Measurements from ENCODE around the gene PLEKHN1.
A peak's percentile ranks its signal among the peaks of the same experiment; 100 is the strongest.
"Not testable (repeated sequence)": the region's sequence is repeated elsewhere in the genome, so short reads cannot be mapped to it uniquely, and the experiment has no call there.

Gene PLEKHN1

GRCh38 chr1:1013922-1014648, 47.8 kb downstream of the PLEKHN1 start:
- intact Hi-C loops (cut with micrococcal nuclease), result no loop called here
- no peaks in the 10 kb centered on the region for H3K9me3 Mint-ChIP-seq
- H3K27ac Mint-ChIP-seq, result peak overlapping the region; percentile 87
- peak overlapping the region; percentile 78 for H3K4me3 Mint-ChIP-seq
- H3K36me3 Mint-ChIP-seq (ENCODE audit: low read depth), result peaks cover 8% of the 10 kb centered on the region
- peaks cover 20% of the 10 kb centered on the region for H3K4me1 Mint-ChIP-seq (ENCODE audit: low read depth)
- peaks cover 14% of the 10 kb centered on the region for H3K27me3 Mint-ChIP-seq

- no peaks in the 10 kb centered on the region for H3K9me3 Mint-ChIP-seq
- intact Hi-C loops (cut with micrococcal nuclease), result no loop called here
- peaks cover 8% of the 10 kb centered on the region for H3K36me3 Mint-ChIP-seq (ENCODE audit: low read depth)
- peaks cover 11% of the 10 kb centered on the region for H3K27me3 Mint-ChIP-seq
- H3K27ac Mint-ChIP-seq, result no peak overlapping the region
- no peak overlapping the region for H3K4me3 Mint-ChIP-seq
- H3K4me1 Mint-ChIP-seq (ENCODE audit: low read depth), result peaks cover 17% of the 10 kb centered on the region
Measured at GRCh38 chr1:1014799-1015681, 48.8 kb downstream of the PLEKHN1 start.

DNA sequence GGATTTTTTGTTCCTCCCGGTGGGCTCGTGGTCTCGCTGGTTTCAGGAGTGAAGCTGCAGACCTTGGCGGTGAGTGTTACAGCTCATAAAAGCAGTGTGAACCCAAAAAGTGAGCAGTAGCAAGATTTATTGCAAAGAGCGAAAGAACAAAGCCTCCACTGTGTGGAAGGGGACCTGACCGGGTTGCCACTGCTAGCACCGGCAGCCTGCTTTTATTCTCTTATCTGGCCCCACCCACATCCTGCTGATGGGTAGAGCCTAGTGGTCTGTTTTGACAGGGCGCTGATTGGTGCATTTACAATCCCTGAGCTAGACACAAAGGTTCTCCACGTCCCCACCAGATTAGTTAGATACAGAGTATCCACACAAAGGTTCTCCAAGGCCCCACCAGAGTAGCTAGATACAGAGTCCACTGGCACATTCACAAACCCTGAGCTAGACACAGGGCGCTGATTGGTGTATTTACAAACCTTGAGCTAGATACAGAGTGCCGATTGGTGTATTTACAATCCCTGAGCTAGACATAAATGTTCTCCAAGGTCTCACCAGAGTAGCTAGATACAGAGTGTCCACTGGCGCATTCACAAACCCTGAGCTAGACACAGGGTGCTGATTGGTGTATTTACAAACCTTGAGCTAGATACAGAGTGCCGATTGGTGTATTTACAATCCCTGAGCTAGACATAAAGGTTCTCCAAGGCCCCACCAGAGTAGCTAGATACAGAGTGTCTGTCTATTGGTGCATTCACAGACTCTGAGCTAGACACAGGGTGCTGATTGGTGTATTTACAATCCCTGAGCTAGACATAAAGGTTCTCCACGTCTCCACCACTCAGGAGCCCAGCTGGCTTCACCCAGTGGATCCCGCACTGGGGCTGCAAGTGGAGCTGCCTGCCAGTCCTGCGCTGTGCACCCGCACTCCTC, 51.4 kb downstream of the PLEKHN1 start:
- H3K4me3 Mint-ChIP-seq; H3K9me3 Mint-ChIP-seq; H3K27ac Mint-ChIP-seq; intact Hi-C loops (cut with micrococcal nuclease): not testable (repeated sequence)
- peaks cover 21% of the 10 kb centered on the region for H3K27me3 Mint-ChIP-seq
- H3K36me3 Mint-ChIP-seq (ENCODE audit: low read depth), result peaks cover 16% of the 10 kb centered on the region
- H3K4me1 Mint-ChIP-seq (ENCODE audit: low read depth), result peaks cover 35% of the 10 kb centered on the region

DNA sequence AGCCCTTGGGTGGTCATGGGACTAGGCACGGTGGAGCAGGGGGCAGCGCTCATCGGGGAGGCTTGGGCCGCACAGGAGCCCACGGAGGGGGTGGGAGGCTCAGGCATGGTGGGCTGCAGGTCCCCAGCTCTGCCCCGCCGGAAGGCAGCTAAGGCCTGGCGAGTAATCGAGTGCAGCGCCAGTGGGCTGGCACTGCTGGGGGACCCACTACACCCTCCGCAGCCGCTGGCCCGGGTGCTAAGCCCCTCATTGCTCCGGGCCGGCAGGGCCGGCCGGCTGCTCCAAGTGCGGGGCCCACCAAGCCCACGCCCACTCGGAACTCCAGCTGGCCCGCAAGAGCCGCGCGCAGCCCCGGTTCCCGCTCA, 52.0 kb downstream of the PLEKHN1 start:
- H3K9me3 Mint-ChIP-seq; H3K27ac Mint-ChIP-seq; intact Hi-C loops (cut with micrococcal nuclease); H3K4me3 Mint-ChIP-seq: not testable (repeated sequence)
- Mint-ChIP-seq H3K36me3 (ENCODE audit: low read depth) (peaks cover 19% of the 10 kb centered on the region), H3K27me3 (peaks cover 27% of the 10 kb centered on the region), H3K4me1 (ENCODE audit: low read depth) (peaks cover 41% of the 10 kb centered on the region)

- peaks cover 36% of the 10 kb centered on the region for H3K27me3 Mint-ChIP-seq
- intact Hi-C loops (cut with micrococcal nuclease), result no loop called here
- H3K4me1 Mint-ChIP-seq (ENCODE audit: low read depth), result peaks cover 31% of the 10 kb centered on the region
- H3K4me3 Mint-ChIP-seq, result peak overlapping the region; percentile 66
- peaks cover 21% of the 10 kb centered on the region for H3K36me3 Mint-ChIP-seq (ENCODE audit: low read depth)
- H3K27ac Mint-ChIP-seq, result peak overlapping the region; percentile 13
- H3K9me3 Mint-ChIP-seq, result no peaks in the 10 kb centered on the region
Measured at GRCh38 chr1:1019122-1019999, 53.1 kb downstream of the PLEKHN1 start.

DNA sequence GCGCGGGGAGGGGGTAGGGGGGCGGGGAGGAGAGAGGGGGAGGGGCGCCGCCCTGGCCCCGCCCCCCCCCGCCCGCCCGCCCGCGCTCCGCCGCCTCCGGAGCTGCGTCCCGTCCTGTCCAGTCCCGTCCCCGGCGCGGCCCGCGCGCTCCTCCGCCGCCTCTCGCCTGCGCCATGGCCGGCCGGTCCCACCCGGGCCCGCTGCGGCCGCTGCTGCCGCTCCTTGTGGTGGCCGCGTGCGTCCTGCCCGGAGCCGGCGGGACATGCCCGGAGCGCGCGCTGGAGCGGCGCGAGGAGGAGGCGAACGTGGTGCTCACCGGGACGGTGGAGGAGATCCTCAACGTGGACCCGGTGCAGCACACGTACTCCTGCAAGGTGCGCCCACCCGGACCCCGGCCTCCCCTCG, 53.7 kb downstream of the PLEKHN1 start, which contains the start of gene AGRN:
Gene AGRN, plus strand, starts transcription at position 121 of the 405 bp plus-strand sequence. Its CDS starts 53 bp downstream, at position 174.
- peak within 1 kb of the TSS; percentile 78 for H3K4me3 Mint-ChIP-seq
- H3K4me1 Mint-ChIP-seq (ENCODE audit: low read depth), result peaks cover 25% of the 10 kb centered on the region
- H3K9me3 Mint-ChIP-seq, result no peaks in the 10 kb centered on the region
- H3K27ac Mint-ChIP-seq, result peak within 1 kb of the TSS; percentile 67
- intact Hi-C loops (cut with micrococcal nuclease), result no loop called here
- peaks cover 40% of the 10 kb centered on the region for H3K27me3 Mint-ChIP-seq
- H3K36me3 Mint-ChIP-seq (ENCODE audit: low read depth), result peaks cover 25% of the 10 kb centered on the region

GRCh38 chr1:1020415-1021009, 54.2 kb downstream of the PLEKHN1 start:
- intact Hi-C loops (cut with micrococcal nuclease), result no loop called here
- Mint-ChIP-seq H3K36me3 (ENCODE audit: low read depth) (peaks cover 25% of the 10 kb centered on the region), H3K27me3 (peaks cover 41% of the 10 kb centered on the region), H3K4me1 (ENCODE audit: low read depth) (peaks cover 25% of the 10 kb centered on the region), H3K4me3 (peak overlapping the region; percentile 78), H3K9me3 (no peaks in the 10 kb centered on the region), H3K27ac (peak overlapping the region; percentile 67)

GRCh38 chr1:1021010-1021919, 55.0 kb downstream of the PLEKHN1 start:
- Mint-ChIP-seq H3K4me1 (ENCODE audit: low read depth) (peaks cover 32% of the 10 kb centered on the region), H3K36me3 (ENCODE audit: low read depth) (peaks cover 32% of the 10 kb centered on the region), H3K9me3 (no peaks in the 10 kb centered on the region), H3K4me3 (peak overlapping the region; percentile 78), H3K27me3 (peaks cover 49% of the 10 kb centered on the region), H3K27ac (peak overlapping the region; percentile 67)
- intact Hi-C loops (cut with micrococcal nuclease), result no loop called here

DNA sequence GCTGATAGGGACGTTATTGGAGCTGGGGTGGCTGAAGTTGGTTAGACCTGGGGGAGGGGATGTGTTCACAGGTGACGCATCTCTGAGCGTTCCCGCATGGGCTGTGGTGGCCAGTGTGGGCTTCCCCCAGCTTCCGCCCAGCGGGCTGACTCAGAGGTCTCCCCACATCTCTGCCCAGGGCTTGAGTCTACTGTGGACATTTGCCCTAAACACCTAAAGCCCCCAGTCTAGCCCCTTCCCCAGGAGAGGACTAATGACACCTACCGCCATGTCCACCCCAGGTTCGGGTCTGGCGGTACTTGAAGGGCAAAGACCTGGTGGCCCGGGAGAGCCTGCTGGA, 55.6 kb downstream of the PLEKHN1 start:
- Mint-ChIP-seq H3K4me3 (no peak overlapping the region), H3K27ac (peak overlapping the region; percentile 67), H3K4me1 (ENCODE audit: low read depth) (peaks cover 32% of the 10 kb centered on the region)

DNA sequence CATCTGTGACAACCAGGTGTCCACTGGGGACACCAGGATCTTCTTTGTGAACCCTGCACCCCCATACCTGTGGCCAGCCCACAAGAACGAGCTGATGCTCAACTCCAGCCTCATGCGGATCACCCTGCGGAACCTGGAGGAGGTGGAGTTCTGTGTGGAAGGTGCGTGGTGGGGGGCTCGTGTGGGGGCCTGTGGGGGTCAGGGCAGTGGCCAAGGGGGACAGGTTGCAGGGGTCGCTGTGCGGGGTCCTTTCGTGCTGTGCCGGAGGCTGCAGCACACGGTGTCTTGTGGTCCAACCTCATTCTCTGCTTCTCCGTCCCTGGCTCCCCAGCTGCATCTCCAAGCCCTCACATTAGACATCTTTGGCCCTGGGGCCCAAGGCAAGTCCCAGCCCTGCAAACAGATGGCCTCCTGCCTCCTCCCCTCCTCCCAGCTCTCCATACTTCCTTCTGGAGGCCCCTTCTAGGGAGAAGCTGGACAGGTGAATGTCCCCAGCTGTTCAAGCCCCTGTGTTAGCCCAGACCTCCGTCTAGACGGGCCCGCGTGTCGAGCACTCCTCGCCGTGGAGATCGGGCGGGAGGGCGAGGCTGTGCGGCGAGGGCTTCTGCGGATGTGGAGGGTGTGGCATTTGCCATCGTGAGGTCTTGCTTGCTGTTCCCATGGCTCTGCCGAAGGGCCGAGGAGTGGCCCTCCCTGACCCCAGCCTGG, 56.2 kb downstream of the PLEKHN1 start:
- Mint-ChIP-seq H3K4me3 (peak overlapping the region; percentile 2), H3K27me3 (peaks cover 57% of the 10 kb centered on the region), H3K27ac (peak overlapping the region; percentile 67), H3K4me1 (ENCODE audit: low read depth) (peaks cover 32% of the 10 kb centered on the region), H3K36me3 (ENCODE audit: low read depth) (peaks cover 40% of the 10 kb centered on the region), H3K9me3 (no peaks in the 10 kb centered on the region)
- intact Hi-C loops (cut with micrococcal nuclease), result no loop called here

More for the DNA sequence above, 55.6 kb downstream of the PLEKHN1 start:
- peaks cover 54% of the 10 kb centered on the region for H3K27me3 Mint-ChIP-seq
- intact Hi-C loops (cut with micrococcal nuclease), result no loop called here
- peaks cover 35% of the 10 kb centered on the region for H3K36me3 Mint-ChIP-seq (ENCODE audit: low read depth)
- no peaks in the 10 kb centered on the region for H3K9me3 Mint-ChIP-seq

DNA sequence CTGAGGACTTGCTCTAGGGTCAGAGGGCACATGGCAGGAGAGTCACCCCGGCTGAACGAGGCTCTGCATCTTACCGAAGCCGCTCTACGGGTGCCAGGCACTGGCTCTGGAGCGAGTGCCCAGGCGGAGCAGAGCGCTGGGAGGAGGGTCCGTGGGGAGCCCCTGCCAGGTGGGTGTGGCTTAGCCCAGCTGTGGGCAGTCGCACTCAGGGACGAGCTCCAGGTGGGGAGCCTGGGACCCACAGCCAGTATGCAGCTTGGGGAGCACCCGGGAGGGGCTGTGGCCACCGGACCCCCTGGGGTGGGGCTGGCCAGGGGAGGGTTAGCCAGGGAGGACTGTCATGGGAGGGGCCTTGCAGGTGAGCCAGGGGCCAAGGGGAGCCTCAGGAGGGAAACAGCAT, 57.4 kb downstream of the PLEKHN1 start:
- intact Hi-C loops (cut with micrococcal nuclease), result no loop called here
- H3K4me3 Mint-ChIP-seq, result no peak overlapping the region
- no peak overlapping the region for H3K27ac Mint-ChIP-seq

More for the DNA sequence above, 57.4 kb downstream of the PLEKHN1 start:
- Mint-ChIP-seq H3K27me3 (peaks cover 59% of the 10 kb centered on the region), H3K9me3 (no peaks in the 10 kb centered on the region), H3K36me3 (ENCODE audit: low read depth) (peaks cover 46% of the 10 kb centered on the region), H3K4me1 (ENCODE audit: low read depth) (peaks cover 32% of the 10 kb centered on the region)

Data from dendritic cell treated with granulocyte-macrophage colony-stimulating factor and Interleukin-4, amounts not matched to agents 40 ng/mL and 50 ng/mL, for 4 days (primary cell).